SK-N-SH (cell line): ENCODE data around the gene FAT1.

Source experiments
- CTCF ChIP-seq: fragments of 200-600 bp; sonication (generic); IDR thresholded peaks from 2 replicates; pipeline ENCODE4 v1.6.1; 2017; ENCODE audit warnings: antibody characterized with exemption, mild to moderate bottlenecking, moderate library complexity
- EP300 ChIP-seq, 2 experiments: IDR thresholded peaks; 2 replicates each; pipeline versions ENCODE4 v1.4.0 to v1.6.1; 2012; ENCODE audit warnings: borderline replicate concordance in 1 of 2, low read depth in 1 of 2, low read length in 1 of 2
- EZH2phosphoT487 ChIP-seq: fragments of 200-600 bp; sonication (generic); IDR thresholded peaks from 2 replicates; pipeline ENCODE4 v1.6.1; 2017; ENCODE audit warnings: low read depth, mixed run types, mild to moderate bottlenecking, antibody characterized with exemption, moderate library complexity, borderline replicate concordance
- GABPA ChIP-seq: IDR thresholded peaks from 2 replicates; pipeline ENCODE4 v1.4.0; 2012; ENCODE audit warnings: low read depth, mild to moderate bottlenecking
- MAX ChIP-seq: IDR thresholded peaks from 2 replicates; pipeline ENCODE4 v1.4.0; 2012; ENCODE audit warnings: low read depth
- MXI1 ChIP-seq: IDR thresholded peaks from 2 replicates; pipeline ENCODE4 v1.6.1; 2012; ENCODE audit warnings: mild to moderate bottlenecking, low read depth, low read length, improper control_type of control experiment
- POLR2AphosphoS5 ChIP-seq: IDR thresholded peaks from 2 replicates; pipeline ENCODE4 v1.6.1; 2012; ENCODE audit warnings: low read depth, low read length
- SMC3 ChIP-seq: IDR thresholded peaks from 2 replicates; pipeline ENCODE4 v1.6.1; 2012; ENCODE audit warnings: low read depth, low read length, improper control_type of control experiment
- TCF12 ChIP-seq: IDR thresholded peaks from 2 replicates; pipeline ENCODE4 v1.4.0; 2012
- YY1 ChIP-seq: IDR thresholded peaks from 2 replicates; pipeline ENCODE4 v1.4.0; 2012; ENCODE audit warnings: low read depth, mild to moderate bottlenecking
- TF ChIP-seq, protein P1 (sequence below): IDR thresholded peaks from 2 replicates; pipeline ENCODE4 v1.6.1; 2012; ENCODE audit warnings: mild to moderate bottlenecking, low read depth, low read length, moderate library complexity
- TF ChIP-seq, protein P2 (sequence below): fragments of 150-350 bp; IDR thresholded peaks from 2 replicates; pipeline ENCODE4 v1.6.1; 2017; ENCODE audit warnings: antibody characterized with exemption, low read length, low read depth, borderline replicate concordance

DNA sequence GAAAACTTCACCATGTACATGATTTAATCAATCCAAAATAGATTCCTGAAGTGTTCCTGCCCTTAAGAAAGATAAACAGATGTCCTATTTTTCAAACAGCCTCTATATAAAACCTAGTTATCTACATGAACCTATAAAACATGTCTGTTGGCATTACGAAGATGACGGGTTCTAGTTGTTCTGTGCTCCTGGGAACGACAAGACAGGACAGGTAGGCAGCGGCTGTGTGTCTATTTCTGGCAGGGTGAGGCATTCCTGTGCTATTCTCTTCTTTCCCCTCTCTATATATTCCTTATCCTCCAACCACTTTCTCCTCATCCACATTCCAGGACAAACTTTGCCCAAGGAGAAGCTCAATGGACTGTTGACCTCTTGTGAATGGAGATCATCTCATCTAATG lies 6.1 kb downstream of the FAT1 start:
- TF ChIP-seq YY1 (no peak), CTCF (no peak), EZH2phosphoT487 (no peak), POLR2AphosphoS5 (no peak), GABPA (no peak), EP300 (IDR thresholded peaks at IDR 0.05; ENCODE audit: borderline replicate concordance in 1 of 2, low read depth in 1 of 2, low read length in 1 of 2) (no peak), MXI1 (no peak), SMC3 (no peak), TCF12 (no peak), MAX (no peak)
- TF ChIP-seq, protein P1, sequence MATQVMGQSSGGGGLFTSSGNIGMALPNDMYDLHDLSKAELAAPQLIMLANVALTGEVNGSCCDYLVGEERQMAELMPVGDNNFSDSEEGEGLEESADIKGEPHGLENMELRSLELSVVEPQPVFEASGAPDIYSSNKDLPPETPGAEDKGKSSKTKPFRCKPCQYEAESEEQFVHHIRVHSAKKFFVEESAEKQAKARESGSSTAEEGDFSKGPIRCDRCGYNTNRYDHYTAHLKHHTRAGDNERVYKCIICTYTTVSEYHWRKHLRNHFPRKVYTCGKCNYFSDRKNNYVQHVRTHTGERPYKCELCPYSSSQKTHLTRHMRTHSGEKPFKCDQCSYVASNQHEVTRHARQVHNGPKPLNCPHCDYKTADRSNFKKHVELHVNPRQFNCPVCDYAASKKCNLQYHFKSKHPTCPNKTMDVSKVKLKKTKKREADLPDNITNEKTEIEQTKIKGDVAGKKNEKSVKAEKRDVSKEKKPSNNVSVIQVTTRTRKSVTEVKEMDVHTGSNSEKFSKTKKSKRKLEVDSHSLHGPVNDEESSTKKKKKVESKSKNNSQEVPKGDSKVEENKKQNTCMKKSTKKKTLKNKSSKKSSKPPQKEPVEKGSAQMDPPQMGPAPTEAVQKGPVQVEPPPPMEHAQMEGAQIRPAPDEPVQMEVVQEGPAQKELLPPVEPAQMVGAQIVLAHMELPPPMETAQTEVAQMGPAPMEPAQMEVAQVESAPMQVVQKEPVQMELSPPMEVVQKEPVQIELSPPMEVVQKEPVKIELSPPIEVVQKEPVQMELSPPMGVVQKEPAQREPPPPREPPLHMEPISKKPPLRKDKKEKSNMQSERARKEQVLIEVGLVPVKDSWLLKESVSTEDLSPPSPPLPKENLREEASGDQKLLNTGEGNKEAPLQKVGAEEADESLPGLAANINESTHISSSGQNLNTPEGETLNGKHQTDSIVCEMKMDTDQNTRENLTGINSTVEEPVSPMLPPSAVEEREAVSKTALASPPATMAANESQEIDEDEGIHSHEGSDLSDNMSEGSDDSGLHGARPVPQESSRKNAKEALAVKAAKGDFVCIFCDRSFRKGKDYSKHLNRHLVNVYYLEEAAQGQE: no peak
- TF ChIP-seq, protein P2, sequence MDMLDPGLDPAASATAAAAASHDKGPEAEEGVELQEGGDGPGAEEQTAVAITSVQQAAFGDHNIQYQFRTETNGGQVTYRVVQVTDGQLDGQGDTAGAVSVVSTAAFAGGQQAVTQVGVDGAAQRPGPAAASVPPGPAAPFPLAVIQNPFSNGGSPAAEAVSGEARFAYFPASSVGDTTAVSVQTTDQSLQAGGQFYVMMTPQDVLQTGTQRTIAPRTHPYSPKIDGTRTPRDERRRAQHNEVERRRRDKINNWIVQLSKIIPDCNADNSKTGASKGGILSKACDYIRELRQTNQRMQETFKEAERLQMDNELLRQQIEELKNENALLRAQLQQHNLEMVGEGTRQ: no peak
